HCT116 (cell line): Measurements from ENCODE around the gene SLC2A13. TPM values are rescaled to one million over a fixed set of nuclear protein-coding genes. Genes with fewer than 3 reads are reported as not detected.
"Not testable (repeated sequence)": the region's sequence is repeated elsewhere in the genome, so short reads cannot be mapped to it uniquely, and the experiment has no call there.

Experiments
- ATAC-seq: fragments of 200-7000 bp; cut with Tn5 transposase; 2 replicates; pipeline ENCODE4 v1.9.1; 2020; ENCODE audit warnings: mild to moderate bottlenecking, moderate library complexity
- BruUV-seq: library from RNA; stranded (reverse); fragments of 400-500 nt; replicated peaks from 2 replicates; lab custom pipeline; 2021; lab: Mats Ljungman, UMichigan
- CTCF ChIA-PET: fragments of 300-600 bp; sonication (Branson Sonifier 250); formaldehyde crosslinking; loops from one replicate; lab custom pipeline; 2021; ENCODE audit warnings: antibody characterized with exemption; lab: Charles Lee
- POLR2A ChIA-PET: fragments of 300-600, 350-600 bp; sonication (Branson Sonifier 250); formaldehyde crosslinking; loops from one replicate; lab custom pipeline; 2021; ENCODE audit warnings: antibody characterized with exemption; lab: Charles Lee
- RAD21 ChIA-PET, 2 experiments: fragments of 300-600 bp; sonication (Branson Sonifier 250); formaldehyde crosslinking; loops; one replicate each; lab custom pipeline; 2023; ENCODE audit warnings: low total read pairs in 2 of 2; ENCODE audit not compliant: uncharacterized antibody in 2 of 2, unreplicated experiment in 2 of 2, low non-redundant PET in 1 of 2; lab: Charles Lee
- DNase-seq: peaks from one replicate; pipeline ENCODE4 v3.0.0-alpha.2; 2010; ENCODE audit warnings: low read depth, low spot score
- H2AFZ ChIP-seq: fragments of 200-600 bp; shearing (Covaris generic), sonication (generic); 2 replicates; pipeline ENCODE4 v1.6.1; 2017; ENCODE audit warnings: low read depth, mixed run types, mixed read lengths, antibody characterized with exemption, low read length; ENCODE audit not compliant: poor library complexity, severe bottlenecking
- H3K27ac ChIP-seq: 2 replicates; pipeline ENCODE4 v1.5.1; 2012; ENCODE audit warnings: low read depth, low read length
- H3K27me3 ChIP-seq: fragments of 200-600 bp; sonication (generic); 2 replicates; pipeline ENCODE4 v1.6.1; 2016; ENCODE audit warnings: mixed run types, low read length, mixed read lengths; ENCODE audit not compliant: insufficient read depth
- H3K36me3 ChIP-seq, 2 experiments: fragments of 200-500 bp in 1 of 2; fragments of 200-600 bp in 1 of 2; sonication (Bioruptor generic) in 1 of 2; sonication (generic) in 1 of 2; 2 replicates each; pipeline versions ENCODE4 v1.5.1 to v1.6.1; 2014 to 2016; ENCODE audit warnings: low read length in 2 of 2, inconsistent platforms in 1 of 2, mixed read lengths in 1 of 2, mixed run types in 1 of 2; ENCODE audit not compliant: insufficient read depth in 2 of 2, control insufficient read depth in 1 of 2
- H3K4me1 ChIP-seq, 2 experiments: fragments of 200-600 bp in 1 of 2; sonication (generic) in 1 of 2; 2 replicates each; pipeline versions ENCODE4 v1.5.1 to v1.6.1; 2012 to 2017; ENCODE audit warnings: low read length in 2 of 2, inconsistent platforms in 1 of 2, mild to moderate bottlenecking in 1 of 2, mixed read lengths in 1 of 2, mixed run types in 1 of 2, moderate library complexity in 1 of 2; ENCODE audit not compliant: insufficient read depth in 2 of 2, control insufficient read depth in 1 of 2
- H3K4me2 ChIP-seq: fragments of 200-600 bp; sonication (generic); 2 replicates; pipeline ENCODE4 v1.6.1; 2017; ENCODE audit warnings: mixed run types, low read length, mixed read lengths
- H3K4me3 ChIP-seq, 2 experiments: fragments of 200-600 bp in 1 of 2; sonication (generic) in 1 of 2; replicated peaks in 1 of 2; 2 replicates each; pipeline ENCODE4 v1.5.1; 2011 to 2016; ENCODE audit warnings: low read length in 2 of 2, control low read depth in 1 of 2, low read depth in 1 of 2, mild to moderate bottlenecking in 1 of 2, mixed read lengths in 1 of 2, mixed run types in 1 of 2
- H3K79me2 ChIP-seq: fragments of 200-600 bp; sonication (generic); 2 replicates; pipeline ENCODE4 v1.6.1; 2017; ENCODE audit warnings: mild to moderate bottlenecking, mixed run types, low read length, moderate library complexity, mixed read lengths; ENCODE audit not compliant: insufficient read depth
- H3K9ac ChIP-seq: fragments of 200-600 bp; sonication (generic); 2 replicates; pipeline ENCODE4 v1.6.1; 2016; ENCODE audit warnings: low read length, mixed read lengths
- H3K9me2 ChIP-seq: fragments of 200-600 bp; sonication (generic), shearing (Covaris generic); 2 replicates; pipeline ENCODE4 v1.6.1; 2017; ENCODE audit warnings: mixed run types, mild to moderate bottlenecking, moderate library complexity; ENCODE audit not compliant: insufficient read depth
- H3K9me3 ChIP-seq, 2 experiments: fragments of 200-500 bp in 1 of 2; fragments of 200-600 bp in 1 of 2; sonication (Bioruptor generic) in 1 of 2; sonication (generic) in 1 of 2; 2 replicates each; pipeline ENCODE4 v1.6.1; 2014 to 2017; ENCODE audit warnings: low read length in 2 of 2, mixed read lengths in 2 of 2, inconsistent platforms in 1 of 2, low read depth in 1 of 2, mild to moderate bottlenecking in 1 of 2, mixed run types in 1 of 2, moderate library complexity in 1 of 2; ENCODE audit not compliant: control insufficient read depth in 1 of 2, insufficient read depth in 1 of 2
- H4K20me1 ChIP-seq: fragments of 200-600 bp; sonication (generic), shearing (Covaris generic); 2 replicates; pipeline ENCODE4 v1.6.1; 2017; ENCODE audit warnings: mixed run types, mild to moderate bottlenecking, moderate library complexity; ENCODE audit not compliant: insufficient read depth
- ATF3 ChIP-seq: IDR thresholded peaks from 2 replicates; pipeline ENCODE4 v1.6.1; 2012
- CBX3 ChIP-seq: IDR thresholded peaks from 2 replicates; pipeline ENCODE4 v1.6.1; 2012; ENCODE audit warnings: low read depth
- EGR1 ChIP-seq: IDR thresholded peaks from 2 replicates; pipeline ENCODE4 v1.6.1; 2012; ENCODE audit warnings: low read depth
- ELF1 ChIP-seq: IDR thresholded peaks from 2 replicates; pipeline ENCODE4 v1.6.1; 2012; ENCODE audit warnings: low read depth, borderline replicate concordance
- FOSL1 ChIP-seq: IDR thresholded peaks from 2 replicates; pipeline ENCODE4 v1.6.1; 2012; ENCODE audit warnings: low read depth
- MAX ChIP-seq: IDR thresholded peaks from 2 replicates; pipeline ENCODE4 v1.6.1; 2012
- POLR2A ChIP-seq: IDR thresholded peaks from 2 replicates; pipeline ENCODE4 v1.7.0; 2011; ENCODE audit warnings: borderline replicate concordance; ENCODE audit not compliant: insufficient read depth, insufficient read length; ENCODE audit errors: extremely low read depth
- POLR2AphosphoS5 ChIP-seq: IDR thresholded peaks from 2 replicates; pipeline ENCODE4 v1.6.1; 2011; ENCODE audit warnings: mild to moderate bottlenecking, low read depth, low read length, moderate library complexity
- RAD21 ChIP-seq: IDR thresholded peaks from 2 replicates; pipeline ENCODE4 v1.6.1; 2012; ENCODE audit warnings: low read depth, mild to moderate bottlenecking
- REST ChIP-seq: IDR thresholded peaks from 2 replicates; pipeline ENCODE4 v1.6.1; 2012; ENCODE audit warnings: low read depth
- SIN3A ChIP-seq: IDR thresholded peaks from 2 replicates; pipeline ENCODE4 v1.6.1; 2012; ENCODE audit warnings: low read depth
- SP1 ChIP-seq: IDR thresholded peaks from 2 replicates; pipeline ENCODE4 v1.6.1; 2012; ENCODE audit warnings: low read depth
- TCF7L2 ChIP-seq: IDR thresholded peaks from 2 replicates; pipeline ENCODE4 v1.7.0; 2011; ENCODE audit warnings: borderline replicate concordance, inconsistent platforms; ENCODE audit not compliant: insufficient read depth, insufficient read length; ENCODE audit errors: extremely low read depth
- YY1 ChIP-seq: IDR thresholded peaks from 2 replicates; pipeline ENCODE4 v1.6.1; 2011; ENCODE audit warnings: low read length, low read depth, moderate library complexity, mild to moderate bottlenecking; ENCODE audit not compliant: insufficient replicate concordance; ENCODE audit errors: extremely low read depth
- ZBTB33 ChIP-seq: IDR thresholded peaks from 2 replicates; pipeline ENCODE4 v1.6.1; 2011; ENCODE audit warnings: mild to moderate bottlenecking, low read length, moderate library complexity; ENCODE audit not compliant: insufficient replicate concordance; ENCODE audit errors: extremely low read depth
- ZFX ChIP-seq: fragments of 450-650 bp; IDR thresholded peaks from 2 replicates; pipeline ENCODE4 v1.6.1; 2017
- ZNF274 ChIP-seq: fragments of 200-500 bp; sonication (Bioruptor generic); IDR thresholded peaks from 2 replicates; pipeline ENCODE4 v1.6.1; 2014; ENCODE audit warnings: mild to moderate bottlenecking, low read depth, low read length, inconsistent platforms
- intact Hi-C: fragments of 100-400 bp; cut with micrococcal nuclease; formaldehyde crosslinking; loops from 2 replicates; pipeline ENCODE4 v1.10.0; 2022
- total RNA-seq: library from RNA; stranded (reverse); gene quantifications from one replicate; pipeline ENCODE4 v1.2.1, GENCODE V29; 2021; ENCODE audit not compliant: unreplicated experiment

Gene SLC2A13
- total RNA-seq, 1 experiment from 2014 or later, result 6.8 TPM

- H3K27me3 ChIP-seq, H3K79me2 ChIP-seq, H3K36me3 ChIP-seq, H4K20me1 ChIP-seq, H3K4me3 ChIP-seq, H3K4me2 ChIP-seq, H3K9ac ChIP-seq, DNase-seq, H3K9me3 ChIP-seq, POLR2A ChIA-PET, intact Hi-C loops, H3K27ac ChIP-seq, H3K9me2 ChIP-seq, ATAC-seq, H2AFZ ChIP-seq, H3K4me1 ChIP-seq, BruUV-seq, RAD21 ChIA-PET: not testable (repeated sequence)
- CTCF ChIA-PET, result interaction anchor here (0.6 kb wide), 1 partner anchor 253 kb away, joined by 5 read pairs; no protein-coding TSS in a partner anchor
These were observed 212.5 kb downstream of the SLC2A13 start for GRCh38 chr12:39893388-39893787.

- Histone ChIP-seq H4K20me1 (no peaks in the 10 kb centered on the region), H3K79me2 (no peaks in the 10 kb centered on the region), H3K9me2 (no peaks in the 10 kb centered on the region), H3K27ac (no peak overlapping the region), H3K9ac (no peak overlapping the region), H3K4me1 (no peaks in the 10 kb centered on the region), H3K9me3 (no peaks in the 10 kb centered on the region), H3K4me2 (no peak overlapping the region), H3K27me3 (no peaks in the 10 kb centered on the region), H3K4me3 (no peak overlapping the region), H2AFZ (no peak overlapping the region), H3K36me3 (no peaks in the 10 kb centered on the region)
- ChIA-PET POLR2A (no interaction called here), CTCF (no interaction called here), RAD21 (no interaction called here)
- no peak for ATAC-seq
- intact Hi-C loops, result no loop called here
- DNase-seq, result no peak
- no TSS peak for BruUV-seq
- TF ChIP-seq ZFX (no peak), ZBTB33 (no peak), REST (no peak), SP1 (no peak), RAD21 (no peak), TCF7L2 (no peak), POLR2A (no peak), POLR2AphosphoS5 (no peak), SIN3A (no peak), ATF3 (no peak), ELF1 (no peak), MAX (no peak), FOSL1 (no peak), EGR1 (no peak), YY1 (no peak), ZNF274 (no peak), CBX3 (no peak)
These were observed 213.7 kb downstream of the SLC2A13 start for GRCh38 chr12:39892146-39892545.
